ENCODE measurements around the gene SLC35D3.
"Not testable (repeated sequence)": the region's sequence is repeated elsewhere in the genome, so short reads cannot be mapped to it uniquely, and the experiment has no call there.

The SLC35D3 gene

GRCh38 chr6:136923116-136923953, 1.2 kb downstream of the SLC35D3 start:
- DNase-seq (ENCODE audit: low read depth in 2 of 2) = no peak

- DNase-seq (ENCODE audit: low read depth in 2 of 2) = no peak
Measured at GRCh38 chr6:136923954-136924673, 2.0 kb downstream of the SLC35D3 start.

- DNase-seq (ENCODE audit: low read depth in 2 of 2) = no peak
Measured at GRCh38 chr6:136926383-136926782, 4.3 kb downstream of the SLC35D3 start.

- no peak for DNase-seq (ENCODE audit: low read depth in 2 of 2)
Measured at GRCh38 chr6:136927292-136927691, 5.2 kb downstream of the SLC35D3 start.

GRCh38 chr6:136930528-136930927, 8.4 kb downstream of the SLC35D3 start:
- DNase-seq (ENCODE audit: low read depth in 2 of 2) = no peak

- no peak for DNase-seq (ENCODE audit: low read depth in 2 of 2)
Measured at GRCh38 chr6:136932599-136932998, 10.5 kb downstream of the SLC35D3 start.

DNA sequence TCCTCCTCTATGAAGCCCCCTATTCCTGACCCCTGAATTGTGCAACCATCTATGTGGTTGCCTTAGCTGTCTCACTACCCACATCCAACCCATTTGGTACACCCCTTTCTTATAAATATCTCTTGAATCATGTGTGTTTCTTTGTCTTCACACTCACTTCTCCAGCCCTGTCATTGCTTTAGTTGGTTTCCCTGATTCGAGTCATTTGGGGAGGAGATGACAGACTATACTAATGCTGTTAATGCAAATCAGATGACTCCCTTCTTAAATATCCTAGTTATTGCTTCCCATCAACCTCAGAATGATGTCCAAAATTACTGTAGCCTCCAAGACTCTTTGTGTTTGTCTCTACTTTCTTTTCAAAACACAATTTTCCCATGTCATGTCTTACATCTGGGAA, 23.0 kb downstream of the SLC35D3 start:
- DNase-seq (ENCODE audit: low read depth in 2 of 2) = no peak

- DNase-seq (ENCODE audit: low read depth in 2 of 2) = no peak
Measured at GRCh38 chr6:136945711-136946121, 23.6 kb downstream of the SLC35D3 start.

DNA sequence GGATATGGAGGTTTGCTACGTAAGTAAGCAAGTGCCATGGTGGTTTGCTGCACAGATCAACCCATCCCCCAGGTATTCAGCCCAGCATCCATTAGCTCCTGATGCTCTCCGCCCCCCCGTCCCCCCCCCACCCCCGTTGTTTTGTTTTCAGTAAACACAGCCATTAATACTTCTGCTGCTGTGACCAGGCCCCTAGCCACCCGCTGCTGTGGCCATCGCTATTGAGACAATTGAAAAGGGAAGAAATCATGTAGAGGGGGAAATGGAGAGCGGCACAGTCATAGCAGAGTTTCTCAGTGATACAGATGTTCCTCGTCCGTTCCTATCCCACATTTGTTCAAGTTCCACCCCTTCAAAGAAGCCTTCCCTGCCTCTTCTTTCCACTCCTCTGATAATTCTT, 24.9 kb downstream of the SLC35D3 start:
- DNase-seq (ENCODE audit: low read depth in 2 of 2) = no peak

GRCh38 chr6:136949957-136950356, 27.9 kb downstream of the SLC35D3 start:
- not testable (repeated sequence) for DNase-seq (ENCODE audit: low read depth in 2 of 2)

- no peak for DNase-seq (ENCODE audit: low read depth in 2 of 2)
Measured at GRCh38 chr6:136950436-136951126, 28.5 kb downstream of the SLC35D3 start.

- no peak for DNase-seq (ENCODE audit: low read depth in 2 of 2)
Measured at GRCh38 chr6:136952714-136953260, 30.7 kb downstream of the SLC35D3 start.

DNA sequence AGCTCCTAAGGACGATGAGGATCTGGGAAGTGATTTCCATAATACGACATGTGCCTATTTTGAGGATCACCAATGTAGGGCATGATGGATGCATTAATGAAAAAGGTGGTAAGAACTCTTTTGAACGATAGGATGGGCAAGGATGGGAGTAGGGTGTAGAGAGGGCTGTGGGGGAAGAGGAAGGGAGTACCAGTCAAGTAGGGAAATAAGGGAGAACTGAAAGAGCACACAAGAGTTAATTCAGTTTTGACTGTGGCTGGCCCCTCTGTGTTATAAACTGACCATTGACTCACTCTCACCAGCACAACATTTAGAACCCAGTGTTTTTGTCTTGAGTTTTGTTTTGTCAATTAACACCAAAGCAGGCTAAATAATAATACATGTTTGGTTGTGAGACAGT, 33.0 kb downstream of the SLC35D3 start:
- no peak for DNase-seq (ENCODE audit: low read depth in 2 of 2)

GRCh38 chr6:136956590-136957544, 34.8 kb downstream of the SLC35D3 start:
- no peak for DNase-seq (ENCODE audit: low read depth in 2 of 2)

GRCh38 chr6:136958168-136958567, 36.1 kb downstream of the SLC35D3 start:
- DNase-seq (ENCODE audit: low read depth in 2 of 2) = no peak

DNA sequence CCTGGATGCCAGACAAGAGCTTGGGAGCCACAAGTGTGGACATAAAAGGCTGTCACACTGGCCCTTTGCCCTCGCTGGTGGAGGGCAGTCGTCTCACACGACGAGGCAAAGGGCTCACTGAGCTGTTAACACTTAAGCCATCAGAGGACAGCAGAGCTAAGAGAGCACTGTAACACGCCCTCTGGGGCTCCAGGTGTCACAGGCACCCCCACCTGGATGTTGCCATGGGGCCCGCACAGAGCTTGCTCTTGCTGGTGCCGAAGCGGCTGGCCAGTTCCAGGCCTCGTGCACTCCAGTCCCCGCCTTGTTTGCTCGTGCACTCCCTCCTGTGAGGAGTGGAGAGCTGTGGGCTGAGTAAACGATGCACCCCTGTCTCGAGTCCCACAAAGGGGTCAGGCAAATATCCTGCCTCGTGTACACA, 37.4 kb downstream of the SLC35D3 start:
- no peak for DNase-seq (ENCODE audit: low read depth in 2 of 2)

DNA sequence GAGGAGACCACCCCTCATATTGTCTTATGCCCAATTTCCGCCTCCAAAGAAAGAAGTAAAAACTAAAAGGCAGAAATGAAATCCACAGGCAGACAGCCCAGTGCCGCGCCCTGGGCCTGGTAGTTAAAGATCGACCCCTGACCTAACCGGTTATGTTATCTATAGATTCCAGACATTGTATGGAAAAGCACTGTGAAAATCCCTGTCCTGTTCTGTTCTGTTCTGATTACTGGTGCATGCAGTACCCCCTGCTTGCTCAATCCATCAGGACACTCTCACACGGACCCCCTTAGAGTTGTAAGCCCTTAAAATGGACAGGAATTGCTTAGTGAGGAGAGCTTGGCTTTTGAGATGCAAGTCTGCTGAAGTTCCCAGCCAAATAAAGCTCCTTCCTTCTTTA, 37.8 kb downstream of the SLC35D3 start:
- not testable (repeated sequence) for DNase-seq (ENCODE audit: low read depth in 2 of 2)

DNA sequence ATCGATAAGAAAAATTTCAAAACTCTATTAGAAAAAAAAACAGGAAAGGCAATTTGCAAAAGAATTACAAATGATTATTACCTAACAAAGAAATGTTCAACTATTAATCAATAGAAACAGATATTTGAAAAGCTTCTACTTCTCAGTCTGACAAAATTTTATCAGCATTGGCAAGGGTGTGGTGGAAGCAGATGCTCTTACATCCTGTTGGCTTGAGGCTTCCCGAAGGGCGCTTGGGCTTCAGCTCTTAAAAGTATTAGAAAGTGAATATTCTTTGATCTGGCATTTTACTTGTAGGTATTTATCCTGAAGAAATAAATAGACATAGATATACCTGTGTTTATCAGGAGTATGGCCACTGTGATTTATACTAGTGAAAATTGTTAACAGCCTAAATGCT, 38.7 kb downstream of the SLC35D3 start:
- DNase-seq (ENCODE audit: low read depth in 2 of 2) = no peak

DNA sequence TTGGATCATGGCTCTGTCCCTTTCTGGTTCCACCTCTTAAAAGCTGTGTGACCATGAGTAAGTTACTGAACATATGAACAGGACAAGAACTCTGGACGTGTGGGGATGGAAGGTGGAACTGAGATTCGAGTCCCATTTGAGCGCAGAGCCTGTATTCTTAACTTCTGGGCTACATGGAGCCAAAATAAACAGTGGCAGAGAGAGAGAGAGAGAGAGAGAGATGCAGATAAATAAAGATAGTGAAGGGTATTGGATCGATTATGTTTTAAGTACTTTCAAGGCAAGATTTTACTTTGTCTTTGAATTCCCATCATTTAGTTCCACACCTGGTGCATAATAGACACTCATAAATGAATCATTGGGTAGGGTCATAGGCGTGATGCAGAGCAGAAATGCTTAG, 39.7 kb downstream of the SLC35D3 start:
- DNase-seq (ENCODE audit: low read depth in 2 of 2) = no peak

- DNase-seq (ENCODE audit: low read depth in 2 of 2) = no peak
Measured at GRCh38 chr6:136962661-136963060, 40.6 kb downstream of the SLC35D3 start.

DNA sequence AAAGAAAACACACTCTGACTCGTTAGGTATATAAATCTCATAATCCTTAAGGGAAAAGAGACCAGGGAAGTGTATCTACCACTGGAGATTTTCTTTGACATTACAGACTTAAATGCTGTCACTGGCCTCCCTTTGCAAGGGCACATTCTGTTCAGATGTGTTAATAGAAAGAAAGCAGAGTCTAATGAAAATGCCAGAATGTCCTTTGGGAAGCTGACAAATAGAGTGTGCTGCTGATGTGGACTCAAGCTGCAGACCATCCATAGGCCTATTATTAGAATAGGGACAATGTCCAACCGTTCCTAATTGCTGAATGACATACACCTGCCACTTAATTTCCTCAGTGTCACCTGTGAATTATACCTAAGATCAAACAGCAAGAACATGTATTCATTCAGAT, 41.2 kb downstream of the SLC35D3 start:
- DNase-seq (ENCODE audit: low read depth in 2 of 2) = no peak

Measured in stimulated activated CD8-positive, alpha-beta memory T cell treated with anti-CD3 and anti-CD28 coated beads, Interleukin-15, amount 100 ng/mL, for 48 hours (primary cell).